ENCODE measurements around the gene RUNX2.

DNA sequence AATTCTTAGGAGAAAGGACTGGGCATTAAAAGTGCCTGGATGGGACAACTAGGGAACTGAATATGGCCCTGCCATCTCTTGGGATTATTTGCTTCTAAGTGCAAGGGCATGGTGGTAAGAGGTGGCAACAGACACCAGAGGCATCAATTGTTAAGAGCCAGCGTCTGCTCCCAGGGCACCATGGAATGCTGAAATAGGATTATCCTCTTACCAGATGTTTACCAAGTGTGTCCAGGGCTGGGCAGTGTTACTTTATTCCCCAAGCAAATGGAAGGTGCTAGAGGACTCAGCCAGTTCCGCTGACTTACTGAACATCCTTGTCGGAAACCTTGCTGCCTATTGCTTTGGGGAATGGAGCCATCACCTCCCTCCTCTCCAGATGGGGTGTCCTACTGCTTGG is 323.2 kb downstream of the RUNX2 start:
- no peak for TF ChIP-seq EZH2phosphoT487 (IDR thresholded peaks at IDR 0.05; ENCODE audit: low read depth, severe bottlenecking, unreplicated experiment)
- TF ChIP-seq, protein P1, sequence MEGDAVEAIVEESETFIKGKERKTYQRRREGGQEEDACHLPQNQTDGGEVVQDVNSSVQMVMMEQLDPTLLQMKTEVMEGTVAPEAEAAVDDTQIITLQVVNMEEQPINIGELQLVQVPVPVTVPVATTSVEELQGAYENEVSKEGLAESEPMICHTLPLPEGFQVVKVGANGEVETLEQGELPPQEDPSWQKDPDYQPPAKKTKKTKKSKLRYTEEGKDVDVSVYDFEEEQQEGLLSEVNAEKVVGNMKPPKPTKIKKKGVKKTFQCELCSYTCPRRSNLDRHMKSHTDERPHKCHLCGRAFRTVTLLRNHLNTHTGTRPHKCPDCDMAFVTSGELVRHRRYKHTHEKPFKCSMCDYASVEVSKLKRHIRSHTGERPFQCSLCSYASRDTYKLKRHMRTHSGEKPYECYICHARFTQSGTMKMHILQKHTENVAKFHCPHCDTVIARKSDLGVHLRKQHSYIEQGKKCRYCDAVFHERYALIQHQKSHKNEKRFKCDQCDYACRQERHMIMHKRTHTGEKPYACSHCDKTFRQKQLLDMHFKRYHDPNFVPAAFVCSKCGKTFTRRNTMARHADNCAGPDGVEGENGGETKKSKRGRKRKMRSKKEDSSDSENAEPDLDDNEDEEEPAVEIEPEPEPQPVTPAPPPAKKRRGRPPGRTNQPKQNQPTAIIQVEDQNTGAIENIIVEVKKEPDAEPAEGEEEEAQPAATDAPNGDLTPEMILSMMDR (IDR thresholded peaks at IDR 0.05; ENCODE audit: poor library complexity), result no peak

Measured in hepatocyte (in vitro differentiated cells).